HUES48 (cell line): ENCODE results near the gene THOC5.
"Not testable (repeated sequence)": the region's sequence is repeated elsewhere in the genome, so short reads cannot be mapped to it uniquely, and the experiment has no call there.

ENCODE experiments used
- H3K27ac ChIP-seq: one replicate; pipeline ENCODE4 v1.7.0; 2013; ENCODE audit warnings: low read depth, low read length, inconsistent platforms
- H3K27me3 ChIP-seq: 2 replicates; pipeline ENCODE4 v1.6.1; 2013; ENCODE audit warnings: mild to moderate bottlenecking, low read length; ENCODE audit not compliant: control insufficient read depth, insufficient read depth
- H3K36me3 ChIP-seq: 2 replicates; pipeline ENCODE4 v1.6.1; 2013; ENCODE audit warnings: low read length; ENCODE audit not compliant: control insufficient read depth, insufficient read depth
- H3K4me1 ChIP-seq: 2 replicates; pipeline ENCODE4 v1.6.1; 2013; ENCODE audit warnings: mild to moderate bottlenecking, low read length; ENCODE audit not compliant: control insufficient read depth, insufficient read depth
- H3K4me3 ChIP-seq: 2 replicates; pipeline ENCODE4 v1.5.1; 2013; ENCODE audit warnings: mild to moderate bottlenecking, low read depth, low read length
- H3K9ac ChIP-seq: 2 replicates; pipeline ENCODE4 v1.6.1; 2013; ENCODE audit warnings: mild to moderate bottlenecking, low read depth, low read length, moderate library complexity
- H3K9me3 ChIP-seq: 2 replicates; pipeline ENCODE4 v1.6.1; 2013; ENCODE audit warnings: low read length; ENCODE audit not compliant: control insufficient read depth, insufficient read depth

The THOC5 gene

DNA sequence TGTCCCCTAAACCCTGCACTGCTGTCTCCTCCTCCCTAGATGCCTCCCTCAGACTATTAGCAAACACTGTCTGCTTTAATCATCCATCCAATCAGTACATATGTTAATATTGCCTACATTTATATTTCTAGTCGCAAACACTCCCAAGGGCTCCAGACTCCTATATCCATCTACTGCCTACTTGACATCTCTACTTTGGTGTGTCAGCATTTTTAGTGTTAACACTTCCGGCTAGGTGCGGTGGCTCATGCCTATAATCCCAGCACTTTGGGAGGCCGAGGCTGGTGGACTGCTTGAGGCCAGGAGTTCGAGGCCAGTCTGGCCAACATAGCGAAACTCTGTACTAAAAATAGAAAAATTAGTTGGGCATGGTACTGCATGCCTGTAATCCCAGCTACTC lies 5.5 kb upstream of the THOC5 start:
- no peaks in the 10 kb centered on the region for H3K27me3 ChIP-seq
- H3K36me3 ChIP-seq: peaks cover 81% of the 10 kb centered on the region

DNA sequence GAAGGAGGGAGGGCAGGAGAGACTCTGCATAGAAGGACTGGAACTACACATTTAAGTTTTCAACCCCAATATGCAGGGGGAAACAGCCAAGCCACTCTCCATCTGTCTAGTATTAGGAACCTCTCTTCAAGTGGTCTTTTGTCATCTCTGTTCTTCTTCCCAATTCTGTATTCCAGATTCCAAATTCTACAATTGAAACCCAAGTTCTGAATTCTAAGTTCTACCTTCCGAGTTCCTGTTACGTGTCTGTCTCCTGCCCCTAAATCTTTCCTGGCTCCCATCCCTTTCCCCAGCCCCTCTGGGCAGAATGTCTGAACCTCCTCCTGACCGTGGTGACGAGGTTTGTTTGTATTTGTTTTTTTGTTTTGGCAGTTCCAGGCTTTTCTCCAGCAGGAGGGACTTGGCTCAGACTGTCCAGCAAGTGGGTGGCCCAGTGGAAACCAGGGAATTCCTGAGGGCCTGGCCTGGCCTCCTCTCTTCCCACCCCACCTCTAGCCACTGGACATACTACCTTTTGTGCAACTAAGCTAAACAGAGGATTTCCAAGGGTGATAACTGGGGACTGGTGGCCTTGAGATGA lies 1.6 kb upstream of the THOC5 start:
- Histone ChIP-seq H3K27ac (no peak overlapping the region), H3K9ac (no peak overlapping the region), H3K4me3 (no peak overlapping the region), H3K9me3 (no peaks in the 10 kb centered on the region), H3K4me1 (no peaks in the 10 kb centered on the region), H3K36me3 (peaks cover 61% of the 10 kb centered on the region), H3K27me3 (no peaks in the 10 kb centered on the region)

More for the DNA sequence above, 5.5 kb upstream of the THOC5 start:
- H3K9me3 ChIP-seq: no peaks in the 10 kb centered on the region
- no peak overlapping the region for H3K27ac ChIP-seq
- H3K9ac ChIP-seq: no peak overlapping the region
- no peak overlapping the region for H3K4me3 ChIP-seq
- no peaks in the 10 kb centered on the region for H3K4me1 ChIP-seq

DNA sequence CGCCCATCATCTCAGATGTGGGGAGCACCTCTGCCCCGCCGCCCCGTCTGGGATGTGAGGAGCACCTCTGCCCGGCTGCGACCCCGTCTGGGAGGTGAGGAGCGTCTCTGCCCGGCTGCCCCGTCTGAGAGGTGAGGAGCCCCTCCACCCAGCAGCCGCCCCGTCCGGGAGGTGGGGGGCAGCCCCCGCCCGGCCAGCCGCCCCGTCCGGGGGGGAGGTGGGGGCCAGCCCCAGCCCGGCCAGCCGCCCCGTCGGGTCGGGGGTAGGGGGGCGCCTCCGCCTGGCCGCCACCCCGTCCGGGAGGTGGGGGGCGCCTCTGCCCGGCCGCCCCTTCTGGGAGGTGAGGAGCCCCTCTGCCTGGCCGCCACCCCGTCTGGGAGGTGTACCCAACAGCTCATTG lies 1.2 kb downstream of the THOC5 start:
- not testable (repeated sequence) for H3K27me3 ChIP-seq, H3K4me1 ChIP-seq, H3K27ac ChIP-seq, H3K9ac ChIP-seq, H3K9me3 ChIP-seq
- Histone ChIP-seq H3K4me3 (peak overlapping the region; percentile 93; the same call in 1 of the 2 replicates), H3K36me3 (peaks cover 64% of the 10 kb centered on the region)

DNA sequence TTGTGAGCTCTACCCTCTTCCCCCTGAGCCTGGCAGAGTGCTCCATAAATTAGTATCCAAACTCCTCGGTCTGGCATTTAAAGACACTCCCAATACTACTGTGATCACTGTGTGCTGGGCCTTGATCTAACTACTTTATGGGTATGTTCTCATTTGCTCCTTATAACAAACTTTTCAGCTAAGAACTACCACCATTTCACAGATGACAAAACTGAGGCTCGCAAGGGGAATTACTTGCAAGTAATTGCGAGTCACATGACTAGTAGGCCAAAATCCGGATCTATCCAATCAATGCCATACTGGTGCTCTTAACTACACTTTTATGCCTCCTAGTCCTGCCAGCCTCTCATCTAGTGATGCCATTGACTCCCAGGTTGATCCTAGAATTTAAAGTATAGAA lies 3.6 kb downstream of the THOC5 start:
- peaks cover 60% of the 10 kb centered on the region for H3K36me3 ChIP-seq
- H3K9ac ChIP-seq: no peak overlapping the region
- H3K27ac ChIP-seq: no peak overlapping the region

DNA sequence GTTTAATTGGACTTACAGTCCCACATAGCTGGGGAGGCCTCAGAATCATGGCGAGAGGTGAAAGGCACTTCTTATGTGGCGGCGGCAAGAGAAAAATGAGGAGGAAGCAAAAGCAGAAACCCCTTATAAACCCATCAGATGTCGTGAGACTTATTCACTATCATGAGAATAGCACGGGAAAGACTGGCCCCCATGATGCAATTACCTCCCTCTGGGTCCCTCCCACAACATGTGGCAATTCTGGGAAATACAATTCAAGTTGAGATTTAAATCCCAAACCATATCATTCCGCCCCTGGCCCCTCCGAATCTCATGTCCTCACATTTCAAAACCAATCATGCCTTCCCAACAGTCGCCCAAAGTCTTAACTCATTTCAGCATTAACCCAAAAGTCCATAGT lies 8.5 kb downstream of the THOC5 start:
- H3K4me1 ChIP-seq, H3K9me3 ChIP-seq: not testable (repeated sequence)
- H3K36me3 ChIP-seq: peaks cover 91% of the 10 kb centered on the region

More for the DNA sequence above, 3.6 kb downstream of the THOC5 start:
- no peaks in the 10 kb centered on the region for H3K9me3 ChIP-seq
- H3K27me3 ChIP-seq: no peaks in the 10 kb centered on the region
- no peaks in the 10 kb centered on the region for H3K4me1 ChIP-seq
- H3K4me3 ChIP-seq: no peak overlapping the region

DNA sequence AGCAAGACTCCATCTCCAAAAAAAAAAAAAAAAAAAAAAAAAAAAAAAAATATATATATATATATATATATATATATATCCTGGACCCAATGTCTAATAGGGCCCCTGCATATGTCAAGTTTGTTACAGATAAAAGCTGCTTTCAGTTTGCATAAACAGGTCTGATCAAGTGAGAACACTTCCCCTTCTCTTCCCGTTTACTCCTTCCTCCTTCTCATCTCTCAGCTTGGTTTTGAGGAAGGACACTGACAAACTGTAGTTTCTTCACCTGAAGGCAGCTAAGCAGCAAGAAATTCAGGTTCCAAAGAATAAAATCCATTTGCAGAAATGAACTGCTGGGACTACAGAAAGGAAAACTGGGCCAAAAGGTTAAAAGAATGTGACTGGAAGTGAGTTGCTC lies 11.7 kb downstream of the THOC5 start:
- H3K36me3 ChIP-seq: peaks cover 86% of the 10 kb centered on the region

More for the DNA sequence above, 8.5 kb downstream of the THOC5 start:
- not testable (repeated sequence) for H3K27ac ChIP-seq, H3K9ac ChIP-seq, H3K27me3 ChIP-seq, H3K4me3 ChIP-seq

DNA sequence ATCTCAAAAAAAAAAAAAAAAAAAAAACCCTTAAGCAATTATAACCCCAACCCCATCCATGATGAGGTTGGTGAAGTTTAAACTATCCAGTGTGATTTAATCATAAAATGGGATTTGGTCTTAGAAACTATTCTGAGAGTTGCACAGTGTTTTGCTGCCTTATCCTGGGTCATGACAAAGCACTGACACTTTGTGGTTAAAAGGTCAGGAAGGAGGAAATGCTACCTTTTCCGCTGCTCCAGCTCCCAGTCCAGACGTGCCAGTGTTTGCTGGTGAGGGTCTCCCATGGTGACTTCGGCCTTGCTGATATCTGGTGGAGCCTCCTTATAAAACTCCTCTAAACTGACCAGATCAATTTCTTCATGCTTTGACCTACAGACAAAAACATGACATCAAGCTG lies 14.5 kb downstream of the THOC5 start:
- no peak overlapping the region for H3K9ac ChIP-seq
- H3K27ac ChIP-seq: no peak overlapping the region
- H3K4me3 ChIP-seq: no peak overlapping the region
- peaks cover 86% of the 10 kb centered on the region for H3K36me3 ChIP-seq
- no peaks in the 10 kb centered on the region for H3K27me3 ChIP-seq
- H3K4me1 ChIP-seq: no peaks in the 10 kb centered on the region
- no peaks in the 10 kb centered on the region for H3K9me3 ChIP-seq

More for the DNA sequence above, 11.7 kb downstream of the THOC5 start:
- Histone ChIP-seq H3K27ac (no peak overlapping the region), H3K27me3 (no peaks in the 10 kb centered on the region), H3K9ac (no peak overlapping the region), H3K4me3 (no peak overlapping the region), H3K4me1 (no peaks in the 10 kb centered on the region), H3K9me3 (no peaks in the 10 kb centered on the region)

DNA sequence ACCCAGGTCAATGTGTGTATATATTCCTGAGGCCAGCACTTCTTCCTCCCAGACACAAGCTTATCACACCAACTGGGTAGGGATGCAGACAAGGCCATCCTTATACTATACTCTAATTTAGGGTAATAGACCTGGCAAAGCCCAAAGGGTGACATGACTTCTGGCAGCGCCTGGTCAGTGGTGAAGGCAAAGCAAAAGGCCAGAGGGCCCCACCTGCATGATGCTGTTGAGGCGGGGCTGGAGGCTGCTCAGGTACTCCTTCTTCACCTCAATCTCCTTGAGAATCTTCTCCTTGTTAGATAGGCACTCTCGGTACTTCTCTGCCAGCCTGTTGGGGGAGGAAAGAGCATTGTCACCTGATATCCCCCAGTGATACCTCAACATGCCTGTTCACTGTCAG lies 17.1 kb downstream of the THOC5 start:
- peaks cover 89% of the 10 kb centered on the region for H3K36me3 ChIP-seq
- H3K4me1 ChIP-seq: no peaks in the 10 kb centered on the region
- no peaks in the 10 kb centered on the region for H3K9me3 ChIP-seq
- H3K27ac ChIP-seq: no peak overlapping the region
- H3K9ac ChIP-seq: no peak overlapping the region
- H3K27me3 ChIP-seq: no peaks in the 10 kb centered on the region
- no peak overlapping the region for H3K4me3 ChIP-seq

DNA sequence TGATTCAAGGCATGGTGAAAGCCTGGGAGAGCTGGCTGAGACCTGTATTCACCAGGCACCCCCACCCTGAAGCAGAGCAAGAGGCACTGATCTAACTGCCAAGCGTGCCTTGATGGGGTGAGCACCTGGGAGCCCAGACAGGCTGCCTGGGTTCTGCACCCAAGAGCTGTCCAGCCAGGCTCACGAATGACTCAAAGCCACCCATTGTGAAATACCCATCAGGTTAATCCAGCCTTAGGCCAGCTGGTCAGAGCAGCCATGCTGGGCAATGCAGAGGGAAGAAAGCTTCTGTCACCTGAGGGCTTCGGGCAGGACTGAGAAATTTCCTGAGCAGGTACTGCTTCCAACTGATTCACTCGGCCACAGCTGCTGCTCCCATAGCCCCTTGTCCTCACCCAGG lies 22.1 kb downstream of the THOC5 start:
- Histone ChIP-seq H3K4me3 (no peak overlapping the region), H3K9me3 (no peaks in the 10 kb centered on the region), H3K36me3 (peaks cover 89% of the 10 kb centered on the region), H3K4me1 (no peaks in the 10 kb centered on the region), H3K9ac (no peak overlapping the region), H3K27ac (no peak overlapping the region), H3K27me3 (no peaks in the 10 kb centered on the region)

DNA sequence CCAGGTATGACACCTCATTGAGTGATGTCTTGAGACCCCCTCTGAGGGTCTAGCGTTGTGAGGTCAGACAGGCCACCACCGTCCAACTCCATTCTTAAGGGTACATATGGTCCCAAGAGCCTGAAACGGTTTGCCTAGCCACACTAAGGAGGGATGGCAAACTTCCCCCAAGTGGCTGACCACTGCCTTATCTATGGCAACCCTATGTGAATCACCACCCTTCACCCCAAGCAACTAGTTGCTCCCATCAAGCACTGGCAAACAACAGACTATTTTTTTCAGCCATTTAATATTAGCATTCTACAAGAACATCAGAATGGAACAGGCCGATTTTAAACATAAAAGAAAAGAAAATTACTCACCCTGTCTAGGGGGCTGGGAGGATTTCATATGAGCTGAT lies 22.8 kb downstream of the THOC5 start:
- Histone ChIP-seq H3K27ac (no peak overlapping the region), H3K36me3 (peaks cover 87% of the 10 kb centered on the region)

DNA sequence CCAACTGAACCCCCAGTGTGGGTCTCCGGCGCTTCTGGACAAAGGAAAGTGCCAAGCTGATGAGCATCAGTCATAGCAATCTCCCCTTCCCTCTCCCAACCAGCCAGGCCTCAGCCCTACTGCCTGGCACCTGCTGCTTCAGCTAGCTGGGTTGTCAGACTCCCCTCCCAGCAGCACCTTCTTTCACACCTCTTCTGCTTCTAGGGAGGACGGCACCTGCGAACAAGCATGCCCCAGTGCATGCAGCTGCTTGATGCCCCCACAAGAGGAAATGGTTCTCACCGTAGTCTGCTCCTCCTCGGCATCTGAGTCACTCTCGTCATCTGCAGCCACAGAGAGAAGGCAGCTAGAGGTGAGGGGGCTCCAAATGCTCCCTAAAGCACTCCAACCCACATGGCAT lies 25.4 kb downstream of the THOC5 start:
- no peaks in the 10 kb centered on the region for H3K9me3 ChIP-seq
- peaks cover 92% of the 10 kb centered on the region for H3K36me3 ChIP-seq
- H3K9ac ChIP-seq: no peak overlapping the region
- H3K27me3 ChIP-seq: no peaks in the 10 kb centered on the region
- H3K4me3 ChIP-seq: no peak overlapping the region
- no peak overlapping the region for H3K27ac ChIP-seq
- H3K4me1 ChIP-seq: no peaks in the 10 kb centered on the region

More for the DNA sequence above, 22.8 kb downstream of the THOC5 start:
- Histone ChIP-seq H3K9ac (no peak overlapping the region), H3K4me1 (no peaks in the 10 kb centered on the region), H3K9me3 (no peaks in the 10 kb centered on the region), H3K4me3 (no peak overlapping the region), H3K27me3 (no peaks in the 10 kb centered on the region)
